Parathyroid adenoma (tissue), 2 donors: ENCODE results near the gene RAET1G.
"Not testable (repeated sequence)": the region's sequence is repeated elsewhere in the genome, so short reads cannot be mapped to it uniquely, and the experiment has no call there.

ENCODE experiments used
- H2AFZ ChIP-seq: fragments of 300-600 bp; sonication (generic); one replicate; pipeline ENCODE4 v1.7.0; 2017; ENCODE audit warnings: antibody characterized with exemption, mild to moderate bottlenecking
- H3K27ac ChIP-seq: fragments of 300-600 bp; sonication (generic); one replicate; pipeline ENCODE4 v1.7.0; 2017
- H3K27me3 ChIP-seq: fragments of 300-600 bp; sonication (generic); one replicate; pipeline ENCODE4 v1.7.0; 2017; ENCODE audit warnings: low read length; ENCODE audit not compliant: control insufficient read depth, insufficient read depth
- H3K36me3 ChIP-seq: fragments of 300-600 bp; sonication (generic); one replicate; pipeline ENCODE4 v1.7.0; 2017; ENCODE audit warnings: low read length; ENCODE audit not compliant: control insufficient read depth, insufficient read depth
- H3K4me1 ChIP-seq: fragments of 300-600 bp; sonication (generic); one replicate; pipeline ENCODE4 v1.7.0; 2017; ENCODE audit warnings: control low read depth
- H3K4me2 ChIP-seq: fragments of 300-600 bp; sonication (generic); one replicate; pipeline ENCODE4 v1.7.0; 2017; ENCODE audit warnings: low read length
- H3K4me3 ChIP-seq: fragments of 300-600 bp; sonication (generic); one replicate; pipeline ENCODE4 v1.7.0; 2017; ENCODE audit warnings: low read depth, low read length
- H3K79me2 ChIP-seq: fragments of 300-600 bp; sonication (generic); one replicate; pipeline ENCODE4 v1.7.0; 2017; ENCODE audit warnings: control low read depth
- H3K9ac ChIP-seq: fragments of 300-600 bp; sonication (generic); one replicate; pipeline ENCODE4 v1.7.0; 2017; ENCODE audit warnings: mild to moderate bottlenecking
- H3K9me3 ChIP-seq: fragments of 300-600 bp; sonication (generic); one replicate; pipeline ENCODE4 v1.7.0; 2017; ENCODE audit warnings: low read length; ENCODE audit not compliant: control insufficient read depth
- CTCF ChIP-seq: fragments of 300-600 bp; sonication (generic); IDR thresholded peaks from one replicate; pipeline ENCODE4 v1.7.0; 2017; ENCODE audit warnings: antibody characterized with exemption, mild to moderate bottlenecking
- donor health status: primary hyperparathyroidism.

Gene RAET1G

DNA sequence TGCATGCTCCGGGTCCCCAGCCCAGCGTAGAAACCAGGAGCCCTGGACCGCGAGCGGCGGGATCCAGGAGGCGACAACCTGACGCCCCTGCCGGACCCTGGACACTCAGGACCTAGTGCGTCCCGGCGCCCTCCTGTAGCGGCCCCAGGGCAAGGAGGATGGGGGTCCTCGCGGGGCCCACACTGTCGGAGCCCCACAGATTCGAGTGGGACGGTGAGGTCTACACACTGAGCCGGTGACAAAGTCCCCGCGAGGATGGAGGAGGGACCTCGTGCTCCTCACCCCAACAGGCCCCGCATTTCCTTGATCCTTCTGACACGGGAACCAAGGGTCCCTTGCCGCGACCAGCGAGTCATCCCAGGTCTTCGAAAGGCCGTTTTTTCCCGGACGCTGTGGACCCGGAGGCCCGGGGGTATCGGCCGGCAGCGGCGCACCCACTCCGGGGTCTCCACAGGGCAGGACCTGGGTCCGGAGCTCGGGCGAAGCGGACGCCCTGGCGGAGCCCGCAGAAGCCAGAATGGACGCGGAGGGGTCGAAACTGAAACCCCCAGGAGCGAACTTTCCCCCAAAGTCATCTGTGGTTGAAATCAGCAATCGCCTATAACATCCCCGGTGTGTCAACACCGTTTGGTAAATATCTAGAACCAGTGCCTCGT is 31.5 kb upstream of the RAET1G start:
- H3K27me3 ChIP-seq, H3K36me3 ChIP-seq, H3K4me2 ChIP-seq, H3K79me2 ChIP-seq, H3K9ac ChIP-seq, H3K4me1 ChIP-seq, H3K4me3 ChIP-seq, H3K27ac ChIP-seq, H2AFZ ChIP-seq, H3K9me3 ChIP-seq: not testable (repeated sequence)

GRCh38 chr6:149953934-149954327 is 31.0 kb upstream of the RAET1G start:
- H3K4me1 ChIP-seq, H3K79me2 ChIP-seq, H3K9me3 ChIP-seq, H3K4me3 ChIP-seq, H3K27ac ChIP-seq, H3K4me2 ChIP-seq, H3K9ac ChIP-seq, H3K27me3 ChIP-seq, H2AFZ ChIP-seq, H3K36me3 ChIP-seq: not testable (repeated sequence)

DNA sequence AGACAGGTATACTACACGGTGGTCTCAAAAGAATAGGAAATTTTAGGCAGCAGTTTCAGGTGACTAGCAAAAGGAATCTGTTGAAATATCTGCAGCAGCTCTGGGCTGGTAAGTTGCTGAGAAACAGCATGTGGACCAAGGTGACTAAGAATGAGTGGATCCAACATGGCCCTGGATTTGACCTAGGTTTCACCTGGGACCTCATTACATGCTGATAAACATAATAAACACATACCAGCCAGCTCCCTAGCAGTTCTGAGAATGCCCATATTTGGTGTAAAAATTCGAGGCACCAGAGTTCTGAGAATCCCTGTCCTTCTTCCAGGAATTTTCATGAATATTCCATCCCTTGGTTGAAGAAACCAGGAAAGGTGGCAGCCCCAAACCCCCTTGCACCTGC is 30.5 kb upstream of the RAET1G start:
- not testable (repeated sequence) for H3K36me3 ChIP-seq, H3K79me2 ChIP-seq, H3K4me3 ChIP-seq, H2AFZ ChIP-seq, H3K9me3 ChIP-seq, H3K27ac ChIP-seq, H3K4me1 ChIP-seq, H3K4me2 ChIP-seq, H3K9ac ChIP-seq, H3K27me3 ChIP-seq

DNA sequence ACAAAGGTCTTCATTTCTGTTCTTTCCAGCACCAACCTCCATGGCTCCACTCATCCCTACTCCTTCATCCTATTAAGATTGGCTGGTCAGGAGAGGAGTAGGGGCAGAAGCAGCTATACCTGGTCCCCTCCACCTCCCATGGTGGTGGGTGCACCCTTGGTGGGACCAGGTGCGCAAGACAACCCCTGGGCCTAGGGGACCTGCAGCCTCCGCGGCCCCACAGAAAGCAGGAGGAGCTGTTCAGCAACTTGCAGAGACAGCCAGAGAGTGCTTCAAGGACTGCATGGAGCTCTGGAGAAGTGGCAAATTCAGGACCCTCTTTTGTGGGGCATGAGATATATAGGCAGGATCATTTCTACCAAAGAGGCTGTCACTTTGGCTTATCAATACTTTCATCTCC is 28.7 kb upstream of the RAET1G start:
- no peak overlapping the region for H2AFZ ChIP-seq
- TF ChIP-seq CTCF, result no peak
- H3K36me3 ChIP-seq, result no peaks in the 10 kb centered on the region
- H3K4me1 ChIP-seq, result no peaks in the 10 kb centered on the region
- H3K27me3 ChIP-seq, result peaks cover 6% of the 10 kb centered on the region
- no peak overlapping the region for H3K9ac ChIP-seq
- H3K79me2 ChIP-seq, result no peaks in the 10 kb centered on the region
- no peak overlapping the region for H3K4me3 ChIP-seq
- no peak overlapping the region for H3K4me2 ChIP-seq
- no peaks in the 10 kb centered on the region for H3K9me3 ChIP-seq
- H3K27ac ChIP-seq, result no peak overlapping the region

DNA sequence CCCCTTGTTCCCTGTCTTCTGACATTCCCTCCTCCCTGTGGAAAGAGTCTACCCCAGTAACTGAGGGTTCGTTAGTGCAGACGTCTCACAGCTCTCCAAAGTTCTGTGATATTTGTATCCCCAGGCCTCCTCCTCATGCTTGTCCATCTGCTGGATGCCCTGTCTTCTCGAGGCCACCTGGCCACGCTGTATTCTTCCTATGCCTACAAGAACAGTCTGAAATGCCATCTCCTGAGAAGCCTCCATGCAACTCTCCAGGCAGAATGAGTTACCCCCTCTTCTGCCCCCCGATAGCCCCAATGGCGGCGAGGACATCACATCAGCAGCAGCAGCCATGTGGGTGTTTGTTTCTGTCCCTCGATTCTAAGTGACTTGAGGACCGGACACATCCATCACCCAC is 28.2 kb upstream of the RAET1G start:
- Histone ChIP-seq H3K79me2 (no peaks in the 10 kb centered on the region), H3K27me3 (peaks cover 6% of the 10 kb centered on the region), H3K4me3 (no peak overlapping the region), H3K9me3 (no peaks in the 10 kb centered on the region), H3K4me1 (no peaks in the 10 kb centered on the region), H3K9ac (no peak overlapping the region), H3K27ac (no peak overlapping the region), H2AFZ (no peak overlapping the region), H3K36me3 (no peaks in the 10 kb centered on the region), H3K4me2 (no peak overlapping the region)
- TF ChIP-seq CTCF, result no peak

DNA sequence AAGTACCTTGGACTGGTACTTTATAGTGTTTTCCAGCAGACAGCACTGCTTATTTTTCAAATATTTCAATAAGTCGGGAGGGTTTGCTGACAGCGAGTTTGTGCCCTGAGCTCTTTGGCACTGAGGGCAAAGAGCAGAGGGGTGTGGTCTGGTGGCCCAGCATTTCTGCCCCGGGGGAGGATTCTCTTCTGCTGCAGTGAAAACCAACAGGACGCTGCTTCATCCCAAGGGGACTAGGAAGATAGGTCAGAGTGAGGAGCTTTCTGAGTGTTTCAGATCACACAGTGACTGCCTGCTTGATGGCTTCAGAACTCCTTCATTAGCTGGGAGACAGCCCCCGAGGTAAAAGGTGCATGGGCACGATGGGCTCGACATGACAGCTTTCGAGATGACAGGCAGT is 27.5 kb upstream of the RAET1G start:
- H3K9ac ChIP-seq, result no peak overlapping the region
- H3K9me3 ChIP-seq, result no peaks in the 10 kb centered on the region
- peaks cover 6% of the 10 kb centered on the region for H3K27me3 ChIP-seq
- H3K79me2 ChIP-seq, result no peaks in the 10 kb centered on the region
- no peak overlapping the region for H3K27ac ChIP-seq
- no peaks in the 10 kb centered on the region for H3K36me3 ChIP-seq
- no peak overlapping the region for H2AFZ ChIP-seq
- no peaks in the 10 kb centered on the region for H3K4me1 ChIP-seq
- no peak for TF ChIP-seq CTCF
- H3K4me3 ChIP-seq, result no peak overlapping the region
- H3K4me2 ChIP-seq, result no peak overlapping the region
